SK-N-MC (cell line): ENCODE results near the gene ATRN.

Experiments used
- DNase-seq: peaks from one replicate; pipeline ENCODE4 v3.0.0-alpha.2; 2011; ENCODE audit warnings: low read depth, low spot score
- H3K27ac ChIP-seq: fragments of 200-600 bp; sonication (generic); 2 replicates; pipeline ENCODE4 v1.5.1; 2016; ENCODE audit warnings: mixed run types
- H3K36me3 ChIP-seq: fragments of 200-600 bp; sonication (generic); 2 replicates; pipeline ENCODE4 v1.6.1; 2017; ENCODE audit warnings: antibody characterized with exemption, low read length, mixed read lengths; ENCODE audit not compliant: insufficient read depth
- H3K4me3 ChIP-seq: fragments of 200-600 bp; sonication (generic); 2 replicates; pipeline ENCODE4 v1.5.1; 2016
- H3K9ac ChIP-seq: fragments of 200-600 bp; sonication (generic); 2 replicates; pipeline ENCODE4 v1.8.0; 2017; ENCODE audit warnings: mixed run types, mixed read lengths; ENCODE audit not compliant: insufficient read length
- H3K9me3 ChIP-seq: fragments of 200-600 bp; sonication (generic); 2 replicates; pipeline ENCODE4 v1.6.1; 2017; ENCODE audit warnings: low read depth, mild to moderate bottlenecking, antibody characterized with exemption, low read length, moderate library complexity, mixed read lengths
- EZH2 ChIP-seq: fragments of 200-600 bp; sonication (generic); IDR thresholded peaks from one replicate; pipeline ENCODE4 v1.6.1; 2017; ENCODE audit warnings: antibody characterized with exemption
- FOXP2 ChIP-seq: optimal IDR thresholded peaks from 2 replicates; pipeline ENCODE3; 2011; ENCODE audit warnings: mild to moderate bottlenecking, moderate library complexity; ENCODE audit not compliant: insufficient read depth; ENCODE audit errors: extremely low read length, control extremely low read depth
- POLR2AphosphoS5 ChIP-seq: IDR thresholded peaks from 2 replicates; pipeline ENCODE4 v1.6.1; 2012; ENCODE audit warnings: mild to moderate bottlenecking, low read depth, low read length, borderline replicate concordance

The ATRN gene

DNA sequence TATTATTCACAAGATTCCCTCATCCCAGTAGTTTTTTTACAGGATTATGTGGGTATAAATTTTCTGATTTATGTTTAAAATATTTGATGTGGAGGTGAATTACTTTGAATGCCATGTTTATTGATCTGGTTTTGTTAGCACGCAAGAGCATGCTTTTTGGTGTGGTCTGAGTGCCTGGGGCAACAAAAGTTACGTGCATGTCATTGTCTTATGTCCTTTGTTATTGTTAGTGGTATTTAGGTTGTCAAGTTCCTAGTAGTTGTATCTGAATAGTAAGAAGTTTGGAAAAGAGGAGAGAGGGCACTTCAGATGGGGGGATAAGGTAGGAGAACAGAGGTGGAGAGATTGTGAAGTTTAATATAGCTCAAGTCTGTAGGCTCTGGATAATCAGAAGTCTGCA, 95.0 kb downstream of the ATRN start:
- no peak for DNase-seq
- no peaks in the 10 kb centered on the region for H3K36me3 ChIP-seq
- H3K4me3 ChIP-seq = no peak overlapping the region
- TF ChIP-seq FOXP2 = no peak
- TF ChIP-seq POLR2AphosphoS5 = no peak
- TF ChIP-seq EZH2 = no peak
- no peak overlapping the region for H3K27ac ChIP-seq
- no peaks in the 10 kb centered on the region for H3K9me3 ChIP-seq
- H3K9ac ChIP-seq = no peak overlapping the region

GRCh38 chr20:3572151-3572550, 101.3 kb downstream of the ATRN start:
- H3K9me3 ChIP-seq = no peaks in the 10 kb centered on the region
- TF ChIP-seq POLR2AphosphoS5 (no peak), FOXP2 (no peak), EZH2 (no peak)
- no peak for DNase-seq
- no peak overlapping the region for H3K9ac ChIP-seq
- H3K36me3 ChIP-seq = peaks cover 5% of the 10 kb centered on the region; the same call in 1 of the 2 replicates
- no peak overlapping the region for H3K27ac ChIP-seq
- no peak overlapping the region for H3K4me3 ChIP-seq

GRCh38 chr20:3576363-3576762, 105.5 kb downstream of the ATRN start:
- H3K36me3 ChIP-seq = peaks cover 5% of the 10 kb centered on the region; the same call in 1 of the 2 replicates

GRCh38 chr20:3577366-3577765, 106.5 kb downstream of the ATRN start:
- no peak for TF ChIP-seq POLR2AphosphoS5
- Histone ChIP-seq H3K9ac (no peak overlapping the region), H3K9me3 (no peaks in the 10 kb centered on the region), H3K4me3 (no peak overlapping the region), H3K36me3 (peaks cover 5% of the 10 kb centered on the region; the same call in 1 of the 2 replicates), H3K27ac (no peak overlapping the region)
- no peak for DNase-seq

More at GRCh38 chr20:3576363-3576762, 105.5 kb downstream of the ATRN start:
- H3K9me3 ChIP-seq = no peaks in the 10 kb centered on the region
- DNase-seq = no peak
- TF ChIP-seq POLR2AphosphoS5 = no peak
- TF ChIP-seq FOXP2 = no peak
- TF ChIP-seq EZH2 = no peak
- H3K4me3 ChIP-seq = no peak overlapping the region
- H3K9ac ChIP-seq = no peak overlapping the region
- no peak overlapping the region for H3K27ac ChIP-seq

GRCh38 chr20:3580412-3580811, 109.6 kb downstream of the ATRN start:
- DNase-seq = no peak
- no peaks in the 10 kb centered on the region for H3K9me3 ChIP-seq
- no peak overlapping the region for H3K9ac ChIP-seq
- TF ChIP-seq POLR2AphosphoS5 (no peak), EZH2 (no peak)
- H3K4me3 ChIP-seq = no peak overlapping the region
- H3K36me3 ChIP-seq = peaks cover 10% of the 10 kb centered on the region; the same call in 1 of the 2 replicates
- H3K27ac ChIP-seq = no peak overlapping the region

- Histone ChIP-seq H3K36me3 (peaks cover 5% of the 10 kb centered on the region; the same call in 1 of the 2 replicates), H3K9ac (no peak overlapping the region), H3K9me3 (no peaks in the 10 kb centered on the region), H3K27ac (no peak overlapping the region), H3K4me3 (no peak overlapping the region)
- DNase-seq = no peak
- TF ChIP-seq POLR2AphosphoS5 (no peak), FOXP2 (no peak), EZH2 (no peak)
These were observed 112.9 kb downstream of the ATRN start for GRCh38 chr20:3583765-3584164.

- H3K4me3 ChIP-seq = no peak overlapping the region
- H3K9ac ChIP-seq = no peak overlapping the region
- TF ChIP-seq FOXP2 (no peak), EZH2 (no peak), POLR2AphosphoS5 (no peak)
- no peak overlapping the region for H3K27ac ChIP-seq
- no peak for DNase-seq
- peaks cover 5% of the 10 kb centered on the region; the same call in 1 of the 2 replicates for H3K36me3 ChIP-seq
- H3K9me3 ChIP-seq = no peaks in the 10 kb centered on the region
These were observed 115.3 kb downstream of the ATRN start for GRCh38 chr20:3586093-3586492.

- H3K27ac ChIP-seq = no peak overlapping the region
- no peak for DNase-seq
- H3K9me3 ChIP-seq = no peaks in the 10 kb centered on the region
- no peak overlapping the region for H3K9ac ChIP-seq
- peaks cover 7% of the 10 kb centered on the region; the same call in 1 of the 2 replicates for H3K36me3 ChIP-seq
- TF ChIP-seq FOXP2 (no peak), POLR2AphosphoS5 (no peak), EZH2 (no peak)
- H3K4me3 ChIP-seq = no peak overlapping the region
These were observed 119.3 kb downstream of the ATRN start for GRCh38 chr20:3590164-3590563.

DNA sequence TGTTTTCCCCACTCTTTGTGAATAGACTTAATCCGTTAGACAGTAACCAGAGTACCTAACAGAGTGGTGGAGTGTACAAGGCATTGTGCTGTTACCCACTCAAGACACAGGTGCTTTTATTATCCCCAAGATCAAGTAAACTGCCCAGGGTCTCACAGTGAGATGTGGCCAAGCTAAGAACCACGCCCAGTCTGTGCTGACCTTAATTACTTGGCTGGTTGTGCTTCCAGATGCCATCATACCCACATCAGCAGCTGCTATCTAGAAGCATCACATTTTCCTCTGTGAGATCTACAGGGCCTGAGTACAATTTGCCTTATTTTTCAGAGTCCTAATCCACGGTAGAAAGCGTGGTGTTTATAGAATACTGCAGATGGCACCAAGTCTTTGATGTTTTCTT, 122.1 kb downstream of the ATRN start:
- Histone ChIP-seq H3K4me3 (no peak overlapping the region), H3K27ac (no peak overlapping the region), H3K9me3 (no peaks in the 10 kb centered on the region), H3K36me3 (peaks cover 12% of the 10 kb centered on the region; the same call in 1 of the 2 replicates), H3K9ac (no peak overlapping the region)
- no peak for DNase-seq
- TF ChIP-seq EZH2 (no peak), POLR2AphosphoS5 (no peak)
